COLO668 (cell line): ENCODE measurements around the gene SLC6A13.

Experiments used
- DNase-seq: peaks from one replicate; lab custom pipeline; 2025; ENCODE audit not compliant: unreplicated experiment; lab: John Stamatoyannopoulos, UW

The SLC6A13 gene

DNA sequence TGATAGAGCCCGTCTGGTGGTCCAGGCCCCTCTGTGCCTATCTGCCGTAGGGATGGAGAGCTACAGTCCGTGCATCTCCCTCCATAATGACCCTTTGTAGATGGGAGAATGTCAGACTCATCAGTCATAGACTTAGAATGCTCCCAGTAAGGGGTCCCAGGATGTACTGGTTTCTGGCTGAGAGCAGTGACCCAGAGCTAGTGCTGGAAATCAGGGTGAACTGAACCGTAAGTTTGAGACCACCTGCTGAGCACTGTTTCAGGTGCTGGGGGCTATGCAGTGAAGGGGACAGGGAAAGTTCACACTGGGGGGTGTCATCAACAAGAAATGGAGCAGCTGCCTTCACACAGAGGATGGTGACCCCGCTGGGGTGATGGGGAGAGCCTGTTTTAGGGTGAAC, 82.8 kb downstream of the SLC6A13 start:
- no peak for DNase-seq

DNA sequence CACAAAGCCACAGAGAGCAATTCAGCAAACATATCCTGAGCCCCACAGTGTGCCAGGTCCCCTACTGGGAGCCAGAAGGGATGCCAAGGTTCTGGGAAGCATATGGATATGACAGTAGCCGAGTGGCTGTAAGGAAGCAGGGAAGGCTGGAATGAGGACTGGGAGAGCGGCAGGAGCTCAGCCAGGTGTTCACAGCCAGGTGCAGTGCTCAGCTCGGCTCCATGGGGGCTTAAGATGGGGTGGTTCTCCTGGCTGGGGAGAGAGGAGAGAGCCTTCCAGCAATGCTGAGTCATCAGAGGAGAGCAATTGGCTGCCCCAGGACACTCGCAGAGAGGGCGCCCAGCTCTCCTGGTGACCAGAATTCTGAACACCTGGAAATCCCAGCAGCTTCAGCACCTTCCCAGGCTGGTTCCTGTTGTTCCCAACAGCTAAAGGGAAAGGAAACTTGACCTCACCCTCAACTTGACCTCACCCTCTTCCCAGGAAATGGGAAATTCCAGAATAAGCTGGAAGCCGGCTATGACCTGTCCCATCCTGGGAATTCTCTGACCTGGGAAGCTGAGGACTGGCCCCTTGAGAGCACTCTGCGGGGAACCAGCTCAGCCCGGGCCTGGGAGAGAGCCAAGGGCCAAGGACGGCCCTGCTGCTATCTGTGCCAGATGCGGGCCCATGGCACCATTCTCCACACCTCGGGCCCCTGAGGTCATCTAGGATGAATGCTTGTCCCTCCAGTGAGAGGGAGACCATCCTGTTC, 83.3 kb downstream of the SLC6A13 start:
- DNase-seq: no peak

DNA sequence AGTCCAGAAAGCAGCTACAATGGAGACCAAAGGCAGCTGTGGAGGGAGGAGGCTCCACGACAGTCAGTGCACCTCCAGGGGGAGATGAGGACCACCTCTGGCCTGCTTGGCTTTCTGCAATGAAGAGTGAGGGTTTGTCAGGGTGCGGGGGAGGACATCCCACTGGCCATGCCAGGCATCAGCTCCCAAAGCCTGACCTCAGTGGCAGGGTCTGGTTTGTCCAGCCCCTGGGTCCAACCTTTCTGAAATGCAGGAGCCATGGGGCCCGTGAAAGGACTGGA, 83.9 kb downstream of the SLC6A13 start:
- no peak for DNase-seq

DNA sequence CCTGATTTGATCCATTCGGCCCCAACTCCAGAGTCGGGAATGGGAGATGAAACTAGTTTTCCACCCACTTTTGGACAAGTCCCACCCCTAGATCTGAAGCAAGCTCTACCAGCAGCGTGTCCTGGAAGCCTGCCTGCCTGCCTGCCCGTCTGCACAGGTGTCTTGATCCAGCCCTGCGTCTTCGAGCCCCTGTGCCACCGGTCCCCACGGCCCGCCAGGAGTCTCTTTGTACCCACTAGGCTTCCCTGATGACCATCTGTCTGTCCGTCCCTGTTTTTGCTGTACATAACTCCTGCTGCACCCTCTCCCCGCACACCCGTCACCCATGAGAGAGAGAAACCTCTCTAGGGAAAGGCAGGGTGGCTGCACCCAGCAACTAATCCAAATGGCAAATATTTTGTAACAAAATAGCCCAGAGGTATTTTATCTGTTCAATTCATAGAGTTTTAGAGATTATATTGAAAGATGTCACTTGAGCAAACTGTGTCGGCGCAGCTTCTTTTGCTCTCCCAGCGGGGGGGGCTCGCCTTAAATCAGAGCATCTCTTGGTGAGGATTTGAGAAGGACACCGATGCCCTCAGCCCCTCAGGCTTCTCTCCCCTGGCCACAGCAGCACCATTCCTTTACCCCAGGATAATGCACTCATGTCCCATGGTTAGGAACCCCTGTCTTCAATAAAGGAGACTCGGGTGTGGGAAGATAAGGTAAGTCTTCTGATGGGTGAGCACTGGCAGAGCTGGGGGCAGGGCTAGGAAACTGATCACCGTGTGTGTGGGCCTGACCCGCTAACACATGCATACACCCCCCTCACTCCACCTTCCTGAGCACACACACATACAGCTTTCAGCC, 84.4 kb downstream of the SLC6A13 start:
- DNase-seq: no peak

DNA sequence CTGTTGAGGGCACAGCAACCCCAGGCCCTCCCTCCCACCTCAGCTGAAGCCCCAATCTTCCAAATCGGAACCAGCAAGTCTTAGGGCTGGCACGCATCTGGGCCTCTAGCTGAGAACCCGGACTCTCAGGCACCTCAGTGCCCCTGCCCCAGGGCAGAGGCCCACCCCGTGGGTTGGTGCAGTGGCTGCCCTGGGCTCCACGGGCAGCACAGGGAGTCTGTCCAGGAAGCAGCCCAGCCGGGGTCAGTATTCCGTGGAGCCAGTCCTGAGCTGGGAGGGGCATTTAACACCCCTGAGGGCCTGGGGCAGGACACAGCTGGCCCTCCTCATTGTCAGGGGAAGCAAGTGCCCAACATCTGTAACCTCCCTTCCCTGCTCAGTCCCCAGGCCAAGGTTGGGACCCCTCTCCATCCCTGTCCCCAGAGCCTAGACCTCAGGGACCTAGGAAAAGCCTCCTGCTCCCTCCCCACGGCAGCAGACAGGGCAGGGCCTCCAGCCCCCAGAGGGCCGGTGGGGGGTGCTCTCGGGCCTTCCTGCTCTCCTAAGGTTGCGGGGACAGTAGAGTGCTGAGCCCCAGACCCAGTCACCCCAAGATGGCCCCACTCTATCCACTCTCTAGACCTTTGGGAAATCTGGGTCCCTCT, 85.2 kb downstream of the SLC6A13 start:
- no peak for DNase-seq

DNA sequence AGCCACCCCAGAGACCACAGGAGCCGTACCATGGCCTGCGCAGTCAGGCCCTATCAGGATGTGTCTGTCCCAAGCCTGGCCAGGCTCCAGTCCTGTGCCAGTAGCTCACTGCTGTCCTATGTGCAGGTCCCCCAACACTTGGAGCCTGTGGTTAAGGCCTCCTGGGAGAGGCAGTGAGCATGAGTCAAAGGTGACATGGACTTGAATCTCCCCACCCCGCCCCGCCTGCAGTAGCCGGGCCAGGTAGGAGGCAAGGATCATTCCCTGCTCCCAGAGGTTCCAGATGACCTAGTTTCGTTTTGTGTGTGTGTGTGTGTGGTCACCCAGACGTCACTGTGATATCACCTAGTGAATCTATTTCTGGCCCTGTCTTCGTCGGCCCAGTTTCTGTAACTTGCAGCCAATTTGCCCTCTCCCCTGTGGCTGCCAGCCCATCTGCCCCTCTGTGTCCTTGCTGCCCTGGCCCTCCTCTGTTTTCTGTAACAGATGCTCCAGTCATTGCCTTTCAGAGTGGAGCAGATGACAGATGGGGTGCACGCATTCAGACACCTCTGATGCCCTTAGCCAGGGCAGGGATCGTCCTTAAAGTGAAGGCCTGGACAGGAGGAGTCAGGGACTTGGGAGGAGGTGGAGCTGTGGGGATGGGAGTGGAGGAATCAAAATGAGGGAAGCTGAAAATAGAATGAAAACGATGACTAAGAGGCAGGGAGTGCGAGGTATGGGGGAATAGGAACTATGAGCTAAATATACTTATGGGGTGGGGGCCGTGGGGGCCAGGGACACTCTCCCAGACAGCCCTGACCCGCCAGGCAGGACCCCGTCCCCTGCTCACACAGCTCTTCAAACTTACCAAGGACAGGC, 86.1 kb downstream of the SLC6A13 start:
- DNase-seq: peak; percentile 17

DNA sequence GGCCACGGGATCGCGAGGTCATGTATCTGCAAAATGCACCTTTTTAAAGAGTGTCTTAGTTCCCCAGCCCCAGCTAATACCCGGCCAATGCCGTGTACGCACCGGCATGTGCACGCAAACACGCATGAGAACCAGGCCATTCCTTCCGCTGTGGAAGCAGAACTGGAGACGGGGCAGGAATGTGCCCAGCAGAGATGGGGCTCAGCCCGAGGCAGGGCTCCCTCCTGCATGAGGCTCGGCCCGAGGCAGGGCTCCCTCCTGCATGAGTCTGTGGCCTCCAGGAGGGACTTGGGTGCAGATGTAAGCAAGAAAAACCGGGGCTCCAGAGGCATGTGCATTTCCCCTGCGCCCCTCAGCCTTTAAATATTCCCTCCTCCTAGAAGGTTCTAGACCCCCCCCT, 86.9 kb downstream of the SLC6A13 start:
- no peak for DNase-seq

DNA sequence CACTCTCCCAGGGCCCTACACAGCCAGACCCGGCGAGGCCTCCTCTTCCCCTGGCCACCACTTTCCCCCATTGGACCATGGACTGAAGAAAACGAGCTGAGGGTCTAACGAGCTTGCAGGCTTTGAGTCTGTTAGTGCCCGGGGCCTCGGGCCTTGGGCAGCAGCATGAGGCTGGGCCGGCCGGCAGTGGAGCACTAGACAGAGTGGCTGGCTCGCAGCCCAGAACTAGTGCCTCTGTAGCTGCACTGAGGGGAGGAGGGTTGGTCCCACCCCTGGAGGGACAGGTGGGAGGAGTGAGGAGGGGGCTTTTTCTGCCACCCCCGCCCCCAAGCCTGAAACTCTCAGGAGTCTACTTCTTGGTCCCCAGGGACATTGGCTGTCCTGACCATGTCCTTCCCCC, 87.4 kb downstream of the SLC6A13 start:
- DNase-seq: no peak

DNA sequence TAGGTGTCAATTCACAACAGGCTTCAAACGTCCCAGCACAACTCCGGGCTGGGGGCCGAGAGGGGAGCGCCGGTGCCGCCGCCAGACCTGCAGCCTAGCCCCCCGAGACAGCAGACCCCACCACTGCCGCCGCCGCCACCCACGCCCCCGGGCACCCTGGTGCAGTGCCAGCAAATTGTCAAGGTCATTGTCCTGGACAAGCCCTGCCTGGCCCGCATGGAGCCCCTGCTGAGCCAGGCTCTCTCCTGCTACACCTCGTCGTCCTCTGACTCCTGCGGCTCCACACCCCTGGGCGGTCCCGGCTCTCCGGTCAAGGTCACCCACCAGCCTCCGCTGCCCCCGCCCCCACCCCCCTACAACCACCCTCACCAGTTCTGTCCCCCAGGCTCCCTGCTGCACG, 88.0 kb downstream of the SLC6A13 start:
- DNase-seq: no peak

DNA sequence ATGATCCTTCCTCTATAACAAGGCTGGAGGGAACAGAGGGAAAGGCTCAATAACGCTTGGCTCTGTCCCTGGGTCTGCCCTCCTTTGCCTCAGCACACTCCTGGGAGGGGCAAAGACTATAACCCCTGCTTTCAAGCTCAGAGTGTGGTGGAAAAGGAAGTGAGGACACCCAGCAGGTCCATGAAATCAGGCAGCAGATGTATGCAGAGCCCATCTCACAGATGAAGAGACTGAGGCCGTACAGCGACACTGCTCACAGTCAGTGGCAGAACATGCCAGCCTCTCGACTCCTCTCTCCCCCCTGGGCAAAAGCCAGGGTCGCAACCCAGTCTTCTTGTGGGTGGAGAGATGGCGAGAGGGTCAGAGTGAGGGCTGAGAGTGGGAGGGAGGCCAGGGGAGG, 88.5 kb downstream of the SLC6A13 start:
- DNase-seq: no peak

DNA sequence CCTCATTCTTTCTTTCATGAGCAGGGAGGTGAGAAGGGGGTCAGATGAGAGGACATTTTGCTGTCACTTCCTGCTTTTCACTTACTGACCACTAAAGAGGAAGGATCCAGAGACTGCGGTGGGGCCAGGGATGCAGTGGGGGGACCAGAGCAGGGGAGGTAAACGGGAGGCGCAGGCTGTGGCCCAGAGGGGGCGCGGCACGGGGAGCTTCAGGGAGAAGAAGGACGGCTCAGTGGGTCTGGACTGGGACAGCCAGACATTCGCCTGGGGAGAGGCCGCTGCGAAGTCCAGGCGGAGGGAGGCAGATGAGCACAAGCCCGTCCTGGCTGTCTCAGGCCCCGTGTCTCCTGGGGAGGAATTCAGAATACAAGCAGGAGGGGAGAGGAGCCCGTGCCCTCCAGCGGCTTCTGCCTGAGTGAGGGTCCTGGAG, 89.9 kb downstream of the SLC6A13 start:
- DNase-seq: no peak

DNA sequence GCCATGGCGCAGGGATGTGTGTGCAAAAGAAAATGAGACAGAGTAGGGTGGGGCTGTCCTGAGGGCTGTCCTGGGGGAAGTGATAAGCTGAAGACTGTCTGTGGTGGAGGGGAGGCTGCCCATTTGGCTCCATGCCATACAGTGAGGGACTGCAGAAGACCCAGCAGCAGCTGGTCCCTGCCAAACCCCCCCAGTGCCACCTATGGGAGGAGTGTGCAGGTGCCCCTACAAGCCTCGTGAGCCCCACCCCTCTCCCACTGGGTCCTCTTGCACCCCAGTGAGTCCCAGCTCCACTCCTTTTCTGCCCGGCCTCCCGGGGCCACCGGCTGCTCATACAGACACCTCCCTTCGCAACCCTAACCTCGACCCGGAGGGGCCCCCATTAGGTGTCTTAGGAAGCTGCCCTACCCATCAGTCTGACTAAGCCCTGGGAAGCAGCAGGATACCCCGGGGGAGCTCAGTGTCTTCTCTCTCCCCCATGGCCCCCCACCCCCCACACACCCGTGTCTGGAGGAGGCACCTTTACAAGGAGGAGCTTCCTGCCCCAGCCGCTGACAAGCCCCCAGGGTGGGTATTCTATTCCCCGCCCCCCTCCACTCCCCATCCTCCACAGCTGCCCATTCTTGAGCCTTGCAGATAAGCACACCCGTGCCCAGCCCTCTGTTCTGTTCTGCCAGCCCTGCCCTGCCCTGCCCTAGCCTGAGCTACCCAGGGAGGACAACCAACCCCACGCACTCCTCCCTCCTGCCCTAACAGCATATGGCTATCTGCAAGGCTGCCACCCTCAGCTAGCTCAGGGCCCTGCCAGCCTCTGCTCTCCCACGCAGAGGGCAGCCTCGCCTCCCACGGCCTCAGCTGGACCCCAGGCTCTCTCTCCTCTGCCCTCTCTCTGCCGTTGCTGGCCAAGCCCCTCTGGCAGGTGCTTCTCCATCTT, 90.6 kb downstream of the SLC6A13 start:
- DNase-seq: no peak

DNA sequence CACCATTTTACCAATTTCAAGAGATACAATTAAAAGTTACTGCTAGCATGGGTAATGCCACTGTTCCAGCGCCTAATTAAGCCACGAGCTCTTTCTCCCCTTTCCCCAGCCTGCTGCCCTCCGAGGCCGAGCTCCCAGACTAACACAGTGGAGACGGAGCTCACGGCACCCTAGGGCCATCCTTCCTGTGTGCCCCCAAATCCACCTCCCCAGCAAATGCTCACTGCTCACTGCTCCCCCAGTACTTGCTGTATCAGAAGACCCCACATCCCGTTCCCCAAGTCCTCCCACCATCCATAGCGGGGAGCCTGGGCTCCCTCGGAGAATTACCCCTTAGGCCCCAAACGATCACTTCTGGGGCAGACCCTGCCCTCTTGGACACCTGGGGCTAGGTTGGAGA, 91.4 kb downstream of the SLC6A13 start:
- no peak for DNase-seq
